HepG2 (cell line): ENCODE measurements around the gene GRK3. TPM values are rescaled to one million over a fixed set of nuclear protein-coding genes. Genes with fewer than 3 reads are reported as not detected.

Experiments
- AGO1 ChIP-seq: fragments of 200-400 bp; formaldehyde crosslinking; IDR thresholded peaks from 2 replicates; pipeline ENCODE4 v1.6.1; 2017; ENCODE audit warnings: mild to moderate bottlenecking, low read depth, low read length, moderate library complexity; ENCODE audit not compliant: poor library complexity, severe bottlenecking
- CSRNP2 ChIP-seq: sonication (generic); formaldehyde crosslinking; conservative IDR thresholded peaks from 2 replicates; pipeline ENCODE4 v1.8.0; 2022; ENCODE audit warnings: low read depth, missing genetic modification reagents
- FIP1L1 ChIP-seq: fragments of 200-400 bp; formaldehyde crosslinking; IDR thresholded peaks from 2 replicates; pipeline ENCODE4 v1.6.1; 2018; ENCODE audit warnings: low read depth, mild to moderate bottlenecking, low read length, moderate library complexity, borderline replicate concordance; ENCODE audit not compliant: insufficient read depth
- GABPA ChIP-seq, 2 experiments: IDR thresholded peaks; 2 replicates each; pipeline ENCODE4 v1.6.1; 2011 to 2016; ENCODE audit warnings: low read depth in 2 of 2, low read length in 1 of 2, missing biosample characterization in 1 of 2, missing genetic modification characterization in 1 of 2
- GRHL1 ChIP-seq: sonication (generic); formaldehyde crosslinking; conservative IDR thresholded peaks from 2 replicates; pipeline ENCODE4 v1.8.0; 2022; ENCODE audit warnings: missing genetic modification reagents
- HDAC1 ChIP-seq: sonication (generic); formaldehyde crosslinking; IDR thresholded peaks from 2 replicates; pipeline ENCODE4 v1.5.1; 2020; ENCODE audit warnings: mild to moderate bottlenecking, missing genetic modification reagents
- HMGXB4 ChIP-seq, 2 experiments: sonication (generic) in 1 of 2; formaldehyde crosslinking in 1 of 2; IDR thresholded peaks; 2 replicates each; pipeline versions ENCODE4 v1.4.0 to v1.6.1; 2018 to 2020; ENCODE audit warnings: missing genetic modification reagents in 2 of 2, borderline replicate concordance in 1 of 2, low read depth in 1 of 2, mild to moderate bottlenecking in 1 of 2, missing biosample characterization in 1 of 2
- MTA3 ChIP-seq: sonication (generic); formaldehyde crosslinking; IDR thresholded peaks from 2 replicates; pipeline ENCODE4 v1.4.0; 2020; ENCODE audit warnings: missing genetic modification reagents
- POGZ ChIP-seq: sonication (generic); formaldehyde crosslinking; IDR thresholded peaks from 2 replicates; pipeline ENCODE4 v1.4.0; 2020; ENCODE audit warnings: mild to moderate bottlenecking, missing genetic modification reagents
- PPARG ChIP-seq: conservative IDR thresholded peaks from 2 replicates; pipeline ENCODE4 v1.6.1; 2016; ENCODE audit warnings: missing biosample characterization, missing genetic modification reagents
- REST ChIP-seq, 2 experiments: IDR thresholded peaks; 2 replicates each; pipeline ENCODE4 v1.6.1; 2011 to 2012; ENCODE audit warnings: low read length in 2 of 2, borderline replicate concordance in 1 of 2, low read depth in 1 of 2, mild to moderate bottlenecking in 1 of 2, moderate library complexity in 1 of 2
- SALL2 ChIP-seq: sonication (generic); formaldehyde crosslinking; IDR thresholded peaks from 2 replicates; pipeline ENCODE4 v1.8.1; 2023; ENCODE audit warnings: mild to moderate bottlenecking, missing genetic modification reagents, inconsistent platforms
- SATB2 ChIP-seq: sonication (generic); formaldehyde crosslinking; IDR thresholded peaks from 2 replicates; pipeline ENCODE4 v1.5.0; 2020; ENCODE audit warnings: missing genetic modification reagents
- SIN3B ChIP-seq: fragments of 150-350 bp; IDR thresholded peaks from 2 replicates; pipeline ENCODE4 v1.6.1; 2014; ENCODE audit warnings: low read length
- YEATS2 ChIP-seq: sonication (generic); formaldehyde crosslinking; IDR thresholded peaks from 2 replicates; pipeline ENCODE4 v1.4.0; 2020; ENCODE audit warnings: missing genetic modification reagents, borderline replicate concordance
- ZIK1 ChIP-seq: sonication (generic); formaldehyde crosslinking; IDR thresholded peaks from 2 replicates; pipeline ENCODE4 v1.5.0; 2020; ENCODE audit warnings: mild to moderate bottlenecking, low read depth, missing genetic modification reagents, borderline replicate concordance
- ZNF251 ChIP-seq: sonication (generic); formaldehyde crosslinking; IDR thresholded peaks from 2 replicates; pipeline ENCODE4 v1.9.0; 2021; ENCODE audit warnings: mild to moderate bottlenecking, missing genetic modification reagents
- ZNF335 ChIP-seq: sonication (generic); formaldehyde crosslinking; IDR thresholded peaks from 2 replicates; pipeline ENCODE4 v1.4.0; 2020; ENCODE audit warnings: missing genetic modification reagents
- ZNF672 ChIP-seq: sonication (generic); formaldehyde crosslinking; IDR thresholded peaks from 2 replicates; pipeline ENCODE4 v1.8.1; 2022; ENCODE audit warnings: missing genetic modification reagents
- ZNF780A ChIP-seq: sonication (generic); formaldehyde crosslinking; IDR thresholded peaks from 2 replicates; pipeline ENCODE4 v1.8.0; 2022; ENCODE audit warnings: mild to moderate bottlenecking, missing genetic modification reagents, moderate library complexity
- polyA plus RNA-seq, 8 experiments: library from polyadenylated mRNA; depleted of rRNA in 3 of 8; stranded (reverse) in 7 of 8; unstranded in 1 of 8; fragments of >200 nt; fragmentation: Illumina TruSeq in 4 of 8; extraction: Trizol in 4 of 8; gene quantifications; 2 replicates each; pipeline versions ENCODE4 v1.2.1 to v1.2.3, GENCODE V29; 2011 to 2016; ENCODE audit warnings: low read depth in 4 of 8, missing spikeins in 1 of 8, mixed read lengths in 1 of 8; ENCODE audit not compliant: insufficient read depth in 1 of 8
- total RNA-seq, 5 experiments: library from RNA; depleted of rRNA; stranded (reverse); fragments of >200 nt; fragmentation: Illumina TruSeq; extraction: Trizol; gene quantifications; 2 replicates each; pipeline ENCODE4 v1.2.3, GENCODE V29; 2016; ENCODE audit warnings: low read depth in 1 of 5

GRK3 gene
- total and polyA plus RNA-seq, 2 of the 13 experiments (the other 11 are each of a cell fraction or from before 2014, with no cell fraction given): 8.5 to 16.7 TPM

GRCh38 chr22:25563761-25564319 lies 635 bp upstream of the GRK3 start (continued):
- TF ChIP-seq SALL2 (CRISPR knock-in tag): no peak
- no peak for TF ChIP-seq AGO1
- TF ChIP-seq SATB2 (CRISPR knock-in tag): no peak
- 0 out of 2 replicates have a peak, but pooled peaks have one; percentile 52 for TF ChIP-seq ZIK1 (CRISPR knock-in tag)
- TF ChIP-seq PPARG: no peak
- TF ChIP-seq FIP1L1: no peak
- TF ChIP-seq HMGXB4 (CRISPR knock-in tag; IDR thresholded peaks at IDR 0.05; ENCODE audit: borderline replicate concordance in 1 of 2, low read depth in 1 of 2): peak in 1 of 2 experiments; percentile 60; a peak in 1 of 4 replicates
- no peak for TF ChIP-seq POGZ (CRISPR knock-in tag)
- TF ChIP-seq CSRNP2 (CRISPR knock-in tag): no peak
- no peak for TF ChIP-seq MTA3 (CRISPR knock-in tag)
- no peak for TF ChIP-seq HDAC1 (CRISPR knock-in tag)
- TF ChIP-seq SIN3B: no peak
- no peak for TF ChIP-seq ZNF251 (CRISPR knock-in tag)
- no peak for TF ChIP-seq ZNF780A (CRISPR knock-in tag)
- no peak for TF ChIP-seq GABPA (IDR thresholded peaks at IDR 0.05; ENCODE audit: low read depth, low read length)
- no peak for TF ChIP-seq GABPA (CRISPR knock-in tag; IDR thresholded peaks at IDR 0.05; ENCODE audit: low read depth)
- TF ChIP-seq ZNF335 (CRISPR knock-in tag): no peak
- no peak for TF ChIP-seq YEATS2 (CRISPR knock-in tag)
- no peak for TF ChIP-seq REST (IDR thresholded peaks at IDR 0.05; ENCODE audit: borderline replicate concordance in 1 of 2, low read depth in 1 of 2, low read length in 2 of 2)
- TF ChIP-seq ZNF672 (CRISPR knock-in tag): no peak
- TF ChIP-seq GRHL1: no peak
